Measurements from ENCODE around the gene ANKRD34C. TPM values are rescaled to one million over a fixed set of nuclear protein-coding genes. Genes with fewer than 3 reads are reported as not detected.

The ANKRD34C gene
- total RNA-seq, 1 experiment from 2014 or later: not detected

DNA sequence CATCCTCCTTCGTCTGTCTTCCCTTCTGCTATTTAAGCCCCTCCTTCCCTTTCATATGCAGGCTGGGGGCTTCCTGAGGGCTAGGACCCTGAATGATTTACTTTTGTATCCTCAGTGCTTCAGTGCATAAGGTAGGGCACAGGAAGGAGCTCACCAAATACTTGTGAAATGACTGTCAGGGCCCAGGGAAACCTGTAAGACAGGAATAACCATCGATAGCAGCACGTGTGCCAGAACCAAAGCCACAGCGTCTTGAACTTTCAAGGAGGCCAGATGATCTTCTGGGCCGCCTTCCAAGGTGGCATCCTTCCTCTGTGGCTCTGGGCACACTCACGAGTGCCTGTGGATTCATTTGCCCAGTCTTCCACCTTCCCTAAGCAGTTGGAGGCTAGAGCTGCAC, 32.3 kb downstream of the ANKRD34C start:
- peaks cover 67% of the 10 kb centered on the region for H3K36me3 Mint-ChIP-seq
- POLR2A ChIA-PET: no interaction called here
- no peak for DNase-seq (ENCODE audit: low spot score)

DNA sequence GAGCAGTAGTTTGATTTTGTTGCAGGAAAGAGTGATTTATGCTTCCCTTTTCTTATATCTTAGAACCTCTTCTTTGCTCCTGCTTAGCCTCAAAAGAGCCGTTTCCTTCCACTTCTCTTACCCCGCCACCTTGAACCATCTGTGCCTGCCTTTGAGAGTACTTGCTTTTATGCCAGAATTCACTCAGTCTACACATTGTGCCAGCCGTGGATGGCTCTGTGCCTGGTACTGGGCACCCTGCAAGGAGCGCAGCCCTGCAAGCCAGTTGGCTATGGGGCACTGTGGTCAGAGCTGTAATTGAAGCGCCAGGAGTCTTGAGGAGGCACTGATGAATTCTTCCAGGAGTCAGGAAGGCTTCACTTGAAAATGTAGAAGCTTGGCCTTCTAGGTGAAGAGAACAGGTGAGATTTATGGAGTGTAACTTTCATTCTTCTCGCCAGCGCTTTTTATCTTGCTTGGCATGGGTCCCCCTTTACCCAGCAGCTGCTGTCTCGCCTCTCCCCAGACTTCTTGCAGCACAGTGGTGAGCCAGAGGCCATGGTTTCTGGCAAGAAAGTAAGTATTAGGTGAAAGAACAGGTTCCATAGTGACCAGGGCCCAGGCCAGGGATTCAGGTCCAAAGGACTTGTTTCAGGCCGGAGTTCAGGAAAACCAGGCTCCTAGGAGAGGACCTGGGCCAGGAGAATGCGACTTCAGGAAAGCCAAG, 33.3 kb downstream of the ANKRD34C start:
- TF ChIP-seq TEAD1 (CRISPR knock-in tag; IDR thresholded peaks at IDR 0.05): no peak
- TF ChIP-seq ZNF138 (CRISPR knock-in tag; conservative IDR thresholded peaks at IDR 0.05): no peak
- TF ChIP-seq, protein P1, sequence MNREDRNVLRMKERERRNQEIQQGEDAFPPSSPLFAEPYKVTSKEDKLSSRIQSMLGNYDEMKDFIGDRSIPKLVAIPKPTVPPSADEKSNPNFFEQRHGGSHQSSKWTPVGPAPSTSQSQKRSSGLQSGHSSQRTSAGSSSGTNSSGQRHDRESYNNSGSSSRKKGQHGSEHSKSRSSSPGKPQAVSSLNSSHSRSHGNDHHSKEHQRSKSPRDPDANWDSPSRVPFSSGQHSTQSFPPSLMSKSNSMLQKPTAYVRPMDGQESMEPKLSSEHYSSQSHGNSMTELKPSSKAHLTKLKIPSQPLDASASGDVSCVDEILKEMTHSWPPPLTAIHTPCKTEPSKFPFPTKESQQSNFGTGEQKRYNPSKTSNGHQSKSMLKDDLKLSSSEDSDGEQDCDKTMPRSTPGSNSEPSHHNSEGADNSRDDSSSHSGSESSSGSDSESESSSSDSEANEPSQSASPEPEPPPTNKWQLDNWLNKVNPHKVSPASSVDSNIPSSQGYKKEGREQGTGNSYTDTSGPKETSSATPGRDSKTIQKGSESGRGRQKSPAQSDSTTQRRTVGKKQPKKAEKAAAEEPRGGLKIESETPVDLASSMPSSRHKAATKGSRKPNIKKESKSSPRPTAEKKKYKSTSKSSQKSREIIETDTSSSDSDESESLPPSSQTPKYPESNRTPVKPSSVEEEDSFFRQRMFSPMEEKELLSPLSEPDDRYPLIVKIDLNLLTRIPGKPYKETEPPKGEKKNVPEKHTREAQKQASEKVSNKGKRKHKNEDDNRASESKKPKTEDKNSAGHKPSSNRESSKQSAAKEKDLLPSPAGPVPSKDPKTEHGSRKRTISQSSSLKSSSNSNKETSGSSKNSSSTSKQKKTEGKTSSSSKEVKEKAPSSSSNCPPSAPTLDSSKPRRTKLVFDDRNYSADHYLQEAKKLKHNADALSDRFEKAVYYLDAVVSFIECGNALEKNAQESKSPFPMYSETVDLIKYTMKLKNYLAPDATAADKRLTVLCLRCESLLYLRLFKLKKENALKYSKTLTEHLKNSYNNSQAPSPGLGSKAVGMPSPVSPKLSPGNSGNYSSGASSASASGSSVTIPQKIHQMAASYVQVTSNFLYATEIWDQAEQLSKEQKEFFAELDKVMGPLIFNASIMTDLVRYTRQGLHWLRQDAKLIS (CRISPR knock-in tag; IDR thresholded peaks at IDR 0.05; ENCODE audit: borderline replicate concordance): no peak
- TF ChIP-seq, protein P2, sequence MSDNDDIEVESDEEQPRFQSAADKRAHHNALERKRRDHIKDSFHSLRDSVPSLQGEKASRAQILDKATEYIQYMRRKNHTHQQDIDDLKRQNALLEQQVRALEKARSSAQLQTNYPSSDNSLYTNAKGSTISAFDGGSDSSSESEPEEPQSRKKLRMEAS (CRISPR knock-in tag; IDR thresholded peaks at IDR 0.05): no peak
- TF ChIP-seq, protein P3, sequence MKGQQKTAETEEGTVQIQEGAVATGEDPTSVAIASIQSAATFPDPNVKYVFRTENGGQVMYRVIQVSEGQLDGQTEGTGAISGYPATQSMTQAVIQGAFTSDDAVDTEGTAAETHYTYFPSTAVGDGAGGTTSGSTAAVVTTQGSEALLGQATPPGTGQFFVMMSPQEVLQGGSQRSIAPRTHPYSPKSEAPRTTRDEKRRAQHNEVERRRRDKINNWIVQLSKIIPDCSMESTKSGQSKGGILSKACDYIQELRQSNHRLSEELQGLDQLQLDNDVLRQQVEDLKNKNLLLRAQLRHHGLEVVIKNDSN (CRISPR knock-in tag; IDR thresholded peaks at IDR 0.05): no peak
- ATAC-seq: no peak
- H3K4me3 Mint-ChIP-seq: no peak overlapping the region
- no peaks in the 10 kb centered on the region for H3K27me3 Mint-ChIP-seq (ENCODE audit: low read depth)
- peaks cover 22% of the 10 kb centered on the region for H3K9me3 Mint-ChIP-seq
- peaks cover 12% of the 10 kb centered on the region for H3K4me1 Mint-ChIP-seq
- peaks cover 73% of the 10 kb centered on the region for H3K36me3 Mint-ChIP-seq
- no peak for DNase-seq (ENCODE audit: low spot score)
- no peak overlapping the region for H3K27ac Mint-ChIP-seq
- CTCF ChIA-PET: interaction anchor here (0.6 kb wide), 1 partner anchor 395 kb away, joined by 3 read pairs; no protein-coding TSS in a partner anchor
- POLR2A ChIA-PET: no interaction called here

More for the DNA sequence above, 32.3 kb downstream of the ANKRD34C start:
- H3K4me1 Mint-ChIP-seq: peaks cover 12% of the 10 kb centered on the region
- CTCF ChIA-PET: no interaction called here
- TF ChIP-seq RORB (CRISPR knock-in tag; IDR thresholded peaks at IDR 0.05) (no peak), ZNF121 (CRISPR knock-in tag; IDR thresholded peaks at IDR 0.05) (no peak), KAT7 (CRISPR knock-in tag; IDR thresholded peaks at IDR 0.05; ENCODE audit: borderline replicate concordance) (no peak), ZBTB21 (CRISPR knock-in tag; IDR thresholded peaks at IDR 0.05; ENCODE audit: borderline replicate concordance) (no peak), SMAD4 (CRISPR knock-in tag; IDR thresholded peaks at IDR 0.05) (no peak), NFYB (CRISPR knock-in tag; conservative IDR thresholded peaks at IDR 0.05; ENCODE audit: low read depth) (no peak), ZNF423 (CRISPR knock-in tag; IDR thresholded peaks at IDR 0.05) (no peak), SP1 (CRISPR knock-in tag; conservative IDR thresholded peaks at IDR 0.05) (no peak), PRRX2 (CRISPR knock-in tag; IDR thresholded peaks at IDR 0.05) (no peak)
- TF ChIP-seq, protein P4, sequence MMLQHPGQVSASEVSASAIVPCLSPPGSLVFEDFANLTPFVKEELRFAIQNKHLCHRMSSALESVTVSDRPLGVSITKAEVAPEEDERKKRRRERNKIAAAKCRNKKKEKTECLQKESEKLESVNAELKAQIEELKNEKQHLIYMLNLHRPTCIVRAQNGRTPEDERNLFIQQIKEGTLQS (CRISPR knock-in tag; conservative IDR thresholded peaks at IDR 0.05): no peak
- TF ChIP-seq, protein P5, sequence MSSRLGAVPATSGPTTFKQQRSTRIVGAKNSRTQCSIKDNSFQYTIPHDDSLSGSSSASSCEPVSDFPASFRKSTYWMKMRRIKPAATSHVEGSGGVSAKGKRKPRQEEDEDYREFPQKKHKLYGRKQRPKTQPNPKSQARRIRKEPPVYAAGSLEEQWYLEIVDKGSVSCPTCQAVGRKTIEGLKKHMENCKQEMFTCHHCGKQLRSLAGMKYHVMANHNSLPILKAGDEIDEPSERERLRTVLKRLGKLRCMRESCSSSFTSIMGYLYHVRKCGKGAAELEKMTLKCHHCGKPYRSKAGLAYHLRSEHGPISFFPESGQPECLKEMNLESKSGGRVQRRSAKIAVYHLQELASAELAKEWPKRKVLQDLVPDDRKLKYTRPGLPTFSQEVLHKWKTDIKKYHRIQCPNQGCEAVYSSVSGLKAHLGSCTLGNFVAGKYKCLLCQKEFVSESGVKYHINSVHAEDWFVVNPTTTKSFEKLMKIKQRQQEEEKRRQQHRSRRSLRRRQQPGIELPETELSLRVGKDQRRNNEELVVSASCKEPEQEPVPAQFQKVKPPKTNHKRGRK (CRISPR knock-in tag; IDR thresholded peaks at IDR 0.05; ENCODE audit: borderline replicate concordance): no peak
- TF ChIP-seq, protein P6, sequence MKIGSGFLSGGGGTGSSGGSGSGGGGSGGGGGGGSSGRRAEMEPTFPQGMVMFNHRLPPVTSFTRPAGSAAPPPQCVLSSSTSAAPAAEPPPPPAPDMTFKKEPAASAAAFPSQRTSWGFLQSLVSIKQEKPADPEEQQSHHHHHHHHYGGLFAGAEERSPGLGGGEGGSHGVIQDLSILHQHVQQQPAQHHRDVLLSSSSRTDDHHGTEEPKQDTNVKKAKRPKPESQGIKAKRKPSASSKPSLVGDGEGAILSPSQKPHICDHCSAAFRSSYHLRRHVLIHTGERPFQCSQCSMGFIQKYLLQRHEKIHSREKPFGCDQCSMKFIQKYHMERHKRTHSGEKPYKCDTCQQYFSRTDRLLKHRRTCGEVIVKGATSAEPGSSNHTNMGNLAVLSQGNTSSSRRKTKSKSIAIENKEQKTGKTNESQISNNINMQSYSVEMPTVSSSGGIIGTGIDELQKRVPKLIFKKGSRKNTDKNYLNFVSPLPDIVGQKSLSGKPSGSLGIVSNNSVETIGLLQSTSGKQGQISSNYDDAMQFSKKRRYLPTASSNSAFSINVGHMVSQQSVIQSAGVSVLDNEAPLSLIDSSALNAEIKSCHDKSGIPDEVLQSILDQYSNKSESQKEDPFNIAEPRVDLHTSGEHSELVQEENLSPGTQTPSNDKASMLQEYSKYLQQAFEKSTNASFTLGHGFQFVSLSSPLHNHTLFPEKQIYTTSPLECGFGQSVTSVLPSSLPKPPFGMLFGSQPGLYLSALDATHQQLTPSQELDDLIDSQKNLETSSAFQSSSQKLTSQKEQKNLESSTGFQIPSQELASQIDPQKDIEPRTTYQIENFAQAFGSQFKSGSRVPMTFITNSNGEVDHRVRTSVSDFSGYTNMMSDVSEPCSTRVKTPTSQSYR (CRISPR knock-in tag; IDR thresholded peaks at IDR 0.05): no peak
- TF ChIP-seq, protein P7, sequence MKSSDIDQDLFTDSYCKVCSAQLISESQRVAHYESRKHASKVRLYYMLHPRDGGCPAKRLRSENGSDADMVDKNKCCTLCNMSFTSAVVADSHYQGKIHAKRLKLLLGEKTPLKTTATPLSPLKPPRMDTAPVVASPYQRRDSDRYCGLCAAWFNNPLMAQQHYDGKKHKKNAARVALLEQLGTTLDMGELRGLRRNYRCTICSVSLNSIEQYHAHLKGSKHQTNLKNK (CRISPR knock-in tag; IDR thresholded peaks at IDR 0.05): no peak
- H3K27ac Mint-ChIP-seq: no peak overlapping the region
- no peak overlapping the region for H3K4me3 Mint-ChIP-seq
- no peak for ATAC-seq
- H3K9me3 Mint-ChIP-seq: peaks cover 22% of the 10 kb centered on the region
- peaks cover 8% of the 10 kb centered on the region for H3K27me3 Mint-ChIP-seq (ENCODE audit: low read depth)

Measured in WTC11 (cell line).